SK-N-SH treated with all-trans-retinoic acid at 6 μM for 48 hours (cell line): ENCODE data around the gene USP6NL.

Source experiments
- ATAC-seq: fragments of 200-7000 bp; cut with Tn5 transposase; 3 replicates; pipeline ENCODE4 v1.9.1; 2020; ENCODE audit warnings: mild to moderate bottlenecking, moderate library complexity
- ARNTL ChIP-seq: fragments of 450-650 bp; formaldehyde crosslinking; IDR thresholded peaks from 2 replicates; pipeline ENCODE4 v1.5.0; 2020; ENCODE audit warnings: low read depth, mild to moderate bottlenecking, moderate library complexity, borderline replicate concordance
- BACH2 ChIP-seq: fragments of 250-450 bp; sonication (Bioruptor Pico); IDR thresholded peaks from 2 replicates; pipeline ENCODE4 v1.9.0; 2021; ENCODE audit warnings: mild to moderate bottlenecking, borderline replicate concordance
- CREB5 ChIP-seq: fragments of 250-450 bp; sonication (Bioruptor Pico); IDR thresholded peaks from 2 replicates; pipeline ENCODE4 v1.5.1; 2020; ENCODE audit warnings: low read depth, mild to moderate bottlenecking, moderate library complexity
- CSDC2 ChIP-seq: fragments of 250-450 bp; sonication (Bioruptor Pico); IDR thresholded peaks from 2 replicates; pipeline ENCODE4 v1.5.0; 2020; ENCODE audit warnings: mild to moderate bottlenecking, moderate library complexity
- CSRNP3 ChIP-seq: fragments of 250-450 bp; sonication (Bioruptor Pico); IDR thresholded peaks from 2 replicates; pipeline ENCODE4 v1.5.1; 2021; ENCODE audit warnings: mild to moderate bottlenecking, moderate library complexity
- ESRRG ChIP-seq: fragments of 250-450 bp; sonication (Bioruptor Pico); IDR thresholded peaks from 2 replicates; pipeline ENCODE4 v1.6.1; 2021; ENCODE audit warnings: mild to moderate bottlenecking
- GLIS3 ChIP-seq: fragments of 250-450 bp; sonication (Bioruptor Pico); IDR thresholded peaks from 2 replicates; pipeline ENCODE4 v1.5.0; 2020; ENCODE audit warnings: mild to moderate bottlenecking, moderate library complexity
- ISL1 ChIP-seq: fragments of 250-450 bp; sonication (Bioruptor Pico); IDR thresholded peaks from 2 replicates; pipeline ENCODE4 v2.1.2; 2022; ENCODE audit warnings: mild to moderate bottlenecking, moderate library complexity
- OSR1 ChIP-seq: fragments of 250-450 bp; sonication (Bioruptor Pico); IDR thresholded peaks from 2 replicates; pipeline ENCODE4 v1.8.0; 2022; ENCODE audit warnings: moderate library complexity, mild to moderate bottlenecking, inconsistent platforms
- POU6F1 ChIP-seq: fragments of 250-450 bp; sonication (Bioruptor Pico); IDR thresholded peaks from 2 replicates; pipeline ENCODE4 v1.8.0; 2021; ENCODE audit warnings: low read depth, mild to moderate bottlenecking, moderate library complexity, borderline replicate concordance
- PPARA ChIP-seq: fragments of 250-450 bp; sonication (Bioruptor Pico); IDR thresholded peaks from 2 replicates; pipeline ENCODE4 v1.5.0; 2020; ENCODE audit warnings: mild to moderate bottlenecking, borderline replicate concordance
- RARB ChIP-seq: fragments of 250-450 bp; sonication (Bioruptor Pico); IDR thresholded peaks from 2 replicates; pipeline ENCODE4 v1.8.0; 2021; ENCODE audit warnings: mild to moderate bottlenecking, moderate library complexity
- SNAI2 ChIP-seq: fragments of 250-450 bp; sonication (Bioruptor Pico); IDR thresholded peaks from 2 replicates; pipeline ENCODE4 v1.5.0; 2020; ENCODE audit warnings: mild to moderate bottlenecking, moderate library complexity
- TCF4 ChIP-seq: fragments of 250-450 bp; sonication (Bioruptor Pico); IDR thresholded peaks from 2 replicates; pipeline ENCODE4 v1.8.0; 2021; ENCODE audit warnings: mild to moderate bottlenecking, moderate library complexity, borderline replicate concordance
- TOX ChIP-seq: fragments of 250-450 bp; sonication (Bioruptor Pico); IDR thresholded peaks from 2 replicates; pipeline ENCODE4 v1.8.0; 2021; ENCODE audit warnings: mild to moderate bottlenecking, moderate library complexity, borderline replicate concordance
- TSHZ2 ChIP-seq: fragments of 250-450 bp; sonication (Bioruptor Pico); IDR thresholded peaks from 2 replicates; pipeline ENCODE4 v1.5.0; 2020; ENCODE audit warnings: mild to moderate bottlenecking, moderate library complexity
- ZC3H10 ChIP-seq: fragments of 250-450 bp; sonication (Bioruptor Pico); IDR thresholded peaks from 2 replicates; pipeline ENCODE4 v1.5.1; 2021; ENCODE audit warnings: mild to moderate bottlenecking, moderate library complexity
- ZFP3 ChIP-seq: fragments of 250-450 bp; sonication (Bioruptor Pico); IDR thresholded peaks from 2 replicates; pipeline ENCODE4 v1.5.0; 2020; ENCODE audit warnings: mild to moderate bottlenecking, moderate library complexity
- ZFP30 ChIP-seq: fragments of 450-650 bp; formaldehyde crosslinking; IDR thresholded peaks from 2 replicates; pipeline ENCODE4 v1.5.0; 2022; ENCODE audit warnings: mild to moderate bottlenecking, moderate library complexity
- ZNF565 ChIP-seq: fragments of 450-650 bp; formaldehyde crosslinking; conservative IDR thresholded peaks from 2 replicates; pipeline ENCODE4 v1.5.0; 2020; ENCODE audit warnings: low read depth, mild to moderate bottlenecking, moderate library complexity
- ZNF70 ChIP-seq: fragments of 450-650 bp; formaldehyde crosslinking; IDR thresholded peaks from 2 replicates; pipeline ENCODE4 v1.5.0; 2020; ENCODE audit warnings: mild to moderate bottlenecking, moderate library complexity
- ZNF8 ChIP-seq: fragments of 450-650 bp; formaldehyde crosslinking; IDR thresholded peaks from 2 replicates; pipeline ENCODE4 v1.5.0; 2020; ENCODE audit warnings: mild to moderate bottlenecking, moderate library complexity

USP6NL gene

GRCh38 chr10:11465406-11465805 lies 146.0 kb downstream of the USP6NL start:
- ATAC-seq: no peak
- TF ChIP-seq CSRNP3 (CRISPR knock-in tag): no peak
- TF ChIP-seq TSHZ2 (CRISPR knock-in tag): no peak
- TF ChIP-seq TCF4 (CRISPR knock-in tag): no peak
- TF ChIP-seq OSR1 (CRISPR knock-in tag): no peak
- TF ChIP-seq ISL1: no peak
- no peak for TF ChIP-seq ZNF8
- TF ChIP-seq ZNF565 (CRISPR knock-in tag): no peak
- TF ChIP-seq BACH2 (CRISPR knock-in tag): no peak
- no peak for TF ChIP-seq ZFP3 (CRISPR knock-in tag)
- TF ChIP-seq ZC3H10 (CRISPR knock-in tag): no peak
- no peak for TF ChIP-seq ZNF70 (CRISPR knock-in tag)
- no peak for TF ChIP-seq ZFP30
- no peak for TF ChIP-seq GLIS3 (CRISPR knock-in tag)
- TF ChIP-seq TOX (CRISPR knock-in tag): no peak
- no peak for TF ChIP-seq CREB5 (CRISPR knock-in tag)
- no peak for TF ChIP-seq POU6F1
- no peak for TF ChIP-seq ESRRG
- TF ChIP-seq SNAI2 (CRISPR knock-in tag): no peak
- no peak for TF ChIP-seq CSDC2 (CRISPR knock-in tag)
- no peak for TF ChIP-seq PPARA (CRISPR knock-in tag)

DNA sequence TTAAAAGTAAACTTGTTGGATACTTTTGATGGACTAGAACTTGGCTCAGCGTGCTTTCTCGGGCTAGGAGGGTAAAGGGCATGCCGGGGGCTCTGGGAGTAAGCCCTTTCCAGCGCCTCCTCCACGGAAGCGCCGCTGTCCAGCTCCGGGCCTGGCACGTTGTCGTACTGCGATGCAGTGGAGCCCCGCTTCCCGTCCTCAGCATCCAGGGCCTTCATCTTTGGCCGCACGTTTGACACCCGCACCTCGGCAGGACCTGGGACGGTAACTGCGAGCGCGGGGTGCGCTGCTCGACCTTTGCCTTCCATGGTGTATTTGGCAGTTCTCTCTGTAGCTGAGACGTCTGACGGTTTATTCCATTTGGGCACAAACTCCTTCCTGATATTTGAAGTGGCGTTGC lies 148.3 kb downstream of the USP6NL start:
- TF ChIP-seq CREB5 (CRISPR knock-in tag) (no peak), ISL1 (no peak), ZFP30 (no peak), OSR1 (CRISPR knock-in tag) (no peak), ARNTL (no peak), ESRRG (no peak), TOX (CRISPR knock-in tag) (no peak), GLIS3 (CRISPR knock-in tag) (no peak), TCF4 (CRISPR knock-in tag) (no peak), BACH2 (CRISPR knock-in tag) (no peak), ZC3H10 (CRISPR knock-in tag) (no peak), RARB (CRISPR knock-in tag) (no peak), POU6F1 (no peak), SNAI2 (CRISPR knock-in tag) (no peak)
- ATAC-seq: no peak
